ENCODE results near the gene HAUS3. TPM values are rescaled to one million over a fixed set of nuclear protein-coding genes. Genes with fewer than 3 reads are reported as not detected.
A peak's percentile ranks its signal among the peaks of the same experiment; 100 is the strongest.

HAUS3 gene
- total and polyA plus RNA-seq, 2 of the 8 experiments (the other 6 are each of a cell fraction or from before 2014, with no cell fraction given) = 3.2 to 14.8 TPM

DNA sequence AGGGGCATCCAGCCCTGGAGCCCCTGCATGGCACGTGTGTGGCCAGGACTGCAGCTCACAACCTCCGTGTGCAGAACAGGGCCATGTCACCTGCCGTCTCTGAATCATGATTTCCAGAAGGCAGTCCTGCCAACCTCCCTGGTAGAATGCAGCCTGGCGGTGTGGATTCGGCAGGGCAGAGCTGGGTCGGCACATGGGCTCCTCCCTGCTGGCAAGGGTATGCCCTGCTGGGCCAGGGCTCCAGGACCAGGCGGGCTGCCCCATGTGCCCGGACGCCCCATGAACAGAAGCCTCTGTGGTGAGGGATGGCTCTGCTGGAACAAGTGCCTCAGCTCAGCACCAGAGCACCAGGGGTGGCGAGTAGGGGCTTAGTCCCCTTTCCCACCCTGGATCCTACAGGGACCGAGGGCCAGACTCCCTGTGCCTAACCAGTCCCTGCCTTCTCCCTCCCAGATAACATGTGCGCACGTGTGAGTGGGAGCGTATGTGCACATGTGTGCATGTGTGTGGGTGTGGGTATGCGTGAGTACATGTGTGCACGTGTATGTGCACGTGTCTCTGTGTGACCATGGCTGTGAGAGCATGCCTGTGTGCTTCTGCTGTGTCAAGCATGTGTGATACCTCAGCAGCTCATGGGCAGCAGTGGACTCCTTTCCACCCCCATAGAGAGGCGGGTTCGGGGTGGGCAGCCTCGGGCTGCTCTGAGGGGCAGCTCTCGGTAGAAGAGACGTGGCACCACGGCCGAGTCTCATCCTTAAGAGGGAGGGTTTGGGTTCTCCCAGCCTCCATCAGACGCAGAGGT is 30.3 kb upstream of the HAUS3 start:
- Histone ChIP-seq H3K4me2 (ENCODE audit: insufficient read depth in 1 of 2, low read depth in 2 of 2, low read length in 2 of 2) (no peak overlapping the region), H3K23ac (ENCODE audit: insufficient read length) (no peak overlapping the region), H4K91ac (replicated peaks; ENCODE audit: insufficient read length, low read length) (no peak overlapping the region), H2AFZ (ENCODE audit: low read length) (no peak overlapping the region), H3K4ac (replicated peaks; ENCODE audit: insufficient read length, low read depth, low read length) (peak overlapping the region; percentile 13), H2BK15ac (ENCODE audit: low read length) (no peak overlapping the region; the same call in 1 of the 2 replicates), H2BK120ac (replicated peaks; ENCODE audit: low read depth, low read length) (no peak overlapping the region), H3K79me1 (ENCODE audit: low read depth, low read length) (no peaks in the 10 kb centered on the region), H3K18ac (ENCODE audit: extremely low read depth, low read length) (no peak overlapping the region), H2BK5ac (ENCODE audit: low read depth, low read length) (no peak overlapping the region; the same call in 1 of the 2 replicates), H2AK5ac (ENCODE audit: low read depth, low read length) (peak overlapping the region; percentile 70; the same call in 1 of the 2 replicates), H3K9me3 (ENCODE audit: insufficient read depth in 2 of 2, low read depth in 1 of 2, low read length in 1 of 2) (no peaks in the 10 kb centered on the region), H3K4me1 (replicated peaks in 1 of 4; ENCODE audit: control insufficient read depth in 3 of 4, insufficient read depth in 4 of 4, low read length in 3 of 4) (peaks cover 0 to 10% (median 7%) of the 10 kb centered on the region in 4 experiments; a peak in 5 of 7 replicates), H4K8ac (ENCODE audit: extremely low read depth, insufficient read depth, low read length) (no peak overlapping the region), H2BK20ac (ENCODE audit: low read length) (0 out of 2 replicates have a peak overlapping the region, but pooled peaks have one; percentile 23), H3K9ac (replicated peaks in 1 of 4; ENCODE audit: extremely low read depth in 1 of 4, low read depth in 3 of 4, low read length in 3 of 4) (no peak overlapping the region), H4K20me1 (replicated peaks in 1 of 2; ENCODE audit: control insufficient read depth in 1 of 2, insufficient read depth in 2 of 2, low read length in 2 of 2) (peaks cover 0 to 1% of the 10 kb centered on the region in 2 experiments), H3K36me3 (ENCODE audit: control insufficient read depth in 2 of 4, insufficient read depth in 4 of 4, low read length in 3 of 4) (no peaks in the 10 kb centered on the region), H3K23me2 (ENCODE audit: low read depth, low read length) (no peaks in the 10 kb centered on the region), H3K14ac (ENCODE audit: insufficient read length) (no peak overlapping the region), H3K27me3 (replicated peaks in 1 of 4; ENCODE audit: control insufficient read depth in 3 of 4, extremely low read depth in 1 of 4, insufficient read depth in 3 of 4, low read length in 3 of 4) (no peaks in the 10 kb centered on the region), H3K4me3 (ENCODE audit: extremely low read depth in 1 of 4, insufficient read depth in 2 of 4, low read depth in 3 of 4, low read length in 4 of 4) (no peak overlapping the region; a peak in 1 of 8 replicates), H3K56ac (replicated peaks; ENCODE audit: insufficient read length, low read depth, low read length) (no peak overlapping the region), H2BK12ac (ENCODE audit: low read depth, low read length) (peak overlapping the region; percentile 84; the same call in 1 of the 2 replicates), H3K79me2 (ENCODE audit: control insufficient read depth in 1 of 2, insufficient read depth in 2 of 2, low read length in 2 of 2) (no peaks in the 10 kb centered on the region), H3K27ac (ENCODE audit: low read depth, low read length) (no peak overlapping the region), H4K5ac (ENCODE audit: insufficient read length, low read depth, low read length) (no peak overlapping the region)
- FAIRE-seq = no peak
- ChIA-PET POLR2A (ENCODE audit: partially characterized antibody) (no interaction called here), CTCF (ENCODE audit: partially characterized antibody) (interaction anchor here (1.5 kb wide), 1 partner anchor 22 kb away, joined by 4 read pairs; no protein-coding TSS in a partner anchor)
- 85% methylated on average over 22 of the region's 25 CpGs; no CpG with 5 or more reads in 1 of the 2 experiments for WGBS, 2 experiments (ENCODE audit: extremely low coverage in 1 of 2, insufficient coverage in 1 of 2, insufficient read length in 1 of 2, insufficient replicate concordance in 2 of 2, low coverage in 1 of 2, low lambda C conversion rate in 2 of 2, missing lambda C conversion rate in 1 of 2)
- DNase-seq (ENCODE audit: low read depth in 1 of 2, low spot score in 2 of 2) = no peak
- TF ChIP-seq HDAC6 (IDR thresholded peaks at IDR 0.05; ENCODE audit: low read depth, low read length) (no peak), PHF8 (conservative IDR thresholded peaks at IDR 0.05; ENCODE audit: low read depth, low read length) (no peak)
